H1 (cell line): ENCODE results near the gene CDC123. TPM values are rescaled to one million over a fixed set of nuclear protein-coding genes. Genes with fewer than 3 reads are reported as not detected.

ENCODE experiments used
- CTCF ChIA-PET: fragments of 300-600 bp; sonication (Branson Sonifier 250); formaldehyde crosslinking; loops from one replicate; lab custom pipeline; 2021; ENCODE audit not compliant: partially characterized antibody; lab: Charles Lee
- POLR2A ChIA-PET: fragments of 300-600 bp; sonication (Branson Sonifier 250); formaldehyde crosslinking; loops from one replicate; lab custom pipeline; 2021; ENCODE audit warnings: inconsistent platforms; ENCODE audit not compliant: partially characterized antibody; lab: Charles Lee
- DNase-seq, 2 experiments: peaks; one replicate each; pipeline versions ENCODE4 v3.0.0 to v3.0.0-alpha.2; 2010 to 2022; ENCODE audit warnings: low spot score in 2 of 2, low read depth in 1 of 2, mixed read lengths in 1 of 2
- FAIRE-seq: peaks from 2 replicates; lab custom pipeline; 2011; peaks lifted over from hg19 to GRCh38; lab: Jason Lieb, UNC
- H2AFZ ChIP-seq: 2 replicates; pipeline ENCODE4 v1.8.1; 2012; ENCODE audit warnings: low read length, inconsistent platforms
- H2AK5ac ChIP-seq: 2 replicates; pipeline ENCODE4 v1.6.1; 2013; ENCODE audit warnings: low read depth, low read length
- H2BK120ac ChIP-seq: replicated peaks from 2 replicates; pipeline ENCODE3; 2013; ENCODE audit warnings: low read depth, low read length, inconsistent platforms
- H2BK12ac ChIP-seq: 2 replicates; pipeline ENCODE4 v1.6.1; 2013; ENCODE audit warnings: low read depth, low read length
- H2BK15ac ChIP-seq: 2 replicates; pipeline ENCODE4 v1.6.1; 2013; ENCODE audit warnings: low read length
- H2BK20ac ChIP-seq: 2 replicates; pipeline ENCODE4 v1.6.1; 2013; ENCODE audit warnings: low read length
- H2BK5ac ChIP-seq: 2 replicates; pipeline ENCODE4 v1.6.1; 2013; ENCODE audit warnings: low read depth, low read length
- H3K14ac ChIP-seq: 2 replicates; pipeline ENCODE4 v1.6.1; 2013; ENCODE audit warnings: inconsistent platforms; ENCODE audit not compliant: insufficient read length
- H3K18ac ChIP-seq: 2 replicates; pipeline ENCODE4 v1.6.1; 2013; ENCODE audit warnings: low read length; ENCODE audit errors: extremely low read depth
- H3K23ac ChIP-seq: 2 replicates; pipeline ENCODE4 v1.6.1; 2013; ENCODE audit warnings: inconsistent platforms; ENCODE audit not compliant: insufficient read length
- H3K23me2 ChIP-seq: 2 replicates; pipeline ENCODE4 v1.6.1; 2013; ENCODE audit warnings: low read depth, low read length
- H3K27ac ChIP-seq: 2 replicates; pipeline ENCODE4 v1.6.1; 2011; ENCODE audit warnings: low read depth, low read length, inconsistent platforms
- H3K27me3 ChIP-seq, 4 experiments: replicated peaks in 1 of 4; 1 replicate in 1 of 4; 2 replicates in 3 of 4; pipeline versions ENCODE4 v1.6.1 to v1.8.1; 2011 to 2013; ENCODE audit warnings: low read length in 3 of 4, mild to moderate bottlenecking in 3 of 4, inconsistent platforms in 2 of 4, mixed read lengths in 2 of 4, moderate library complexity in 1 of 4; ENCODE audit not compliant: control insufficient read depth in 3 of 4, insufficient read depth in 3 of 4; ENCODE audit errors: extremely low read depth in 1 of 4
- H3K36me3 ChIP-seq, 4 experiments: 2 replicates each; pipeline versions ENCODE4 v1.6.1 to v1.8.1; 2011 to 2013; ENCODE audit warnings: mild to moderate bottlenecking in 4 of 4, low read length in 3 of 4, moderate library complexity in 2 of 4, control low read depth in 1 of 4, inconsistent platforms in 1 of 4; ENCODE audit not compliant: insufficient read depth in 4 of 4, control insufficient read depth in 2 of 4
- H3K4ac ChIP-seq: replicated peaks from 2 replicates; pipeline ENCODE3; 2013; ENCODE audit warnings: low read length, low read depth, mixed read lengths, inconsistent platforms; ENCODE audit not compliant: insufficient read length
- H3K4me1 ChIP-seq, 4 experiments: replicated peaks in 1 of 4; 1 replicate in 1 of 4; 2 replicates in 3 of 4; pipeline versions ENCODE4 v1.6.1 to v1.8.1; 2011 to 2013; ENCODE audit warnings: low read length in 3 of 4, inconsistent platforms in 2 of 4, mixed read lengths in 1 of 4; ENCODE audit not compliant: insufficient read depth in 4 of 4, control insufficient read depth in 3 of 4
- H3K4me2 ChIP-seq, 2 experiments: 2 replicates each; pipeline versions ENCODE4 v1.6.1 to v1.8.1; 2011 to 2013; ENCODE audit warnings: low read depth in 2 of 2, low read length in 2 of 2, control low read depth in 1 of 2, inconsistent platforms in 1 of 2, mild to moderate bottlenecking in 1 of 2; ENCODE audit not compliant: insufficient read depth in 1 of 2
- H3K4me3 ChIP-seq, 4 experiments: fragments of 200-600, 300-600 bp in 1 of 4; sonication (generic), shearing (Covaris generic), sonication (Bioruptor Twin) in 1 of 4; 2 replicates each; pipeline versions ENCODE4 v1.5.1 to v1.8.1; 2011 to 2016; ENCODE audit warnings: low read length in 4 of 4, low read depth in 3 of 4, control low read depth in 2 of 4, inconsistent platforms in 2 of 4, mild to moderate bottlenecking in 2 of 4, mixed read lengths in 1 of 4, moderate library complexity in 1 of 4; ENCODE audit not compliant: insufficient read depth in 2 of 4; ENCODE audit errors: extremely low read depth in 1 of 4
- H3K56ac ChIP-seq: replicated peaks from 2 replicates; pipeline ENCODE3; 2013; ENCODE audit warnings: low read depth, mild to moderate bottlenecking, mixed read lengths, low read length, inconsistent platforms; ENCODE audit not compliant: insufficient read length
- H3K79me1 ChIP-seq: 2 replicates; pipeline ENCODE4 v1.6.1; 2013; ENCODE audit warnings: low read depth, low read length, control low read depth
- H3K79me2 ChIP-seq, 2 experiments: 2 replicates each; pipeline versions ENCODE4 v1.6.1 to v1.8.1; 2012 to 2013; ENCODE audit warnings: low read length in 2 of 2, mild to moderate bottlenecking in 2 of 2, inconsistent platforms in 1 of 2; ENCODE audit not compliant: insufficient read depth in 2 of 2, control insufficient read depth in 1 of 2
- H3K9ac ChIP-seq, 4 experiments: replicated peaks in 1 of 4; 1 replicate in 1 of 4; 2 replicates in 3 of 4; pipeline versions ENCODE4 v1.6.1 to v1.8.1; 2011 to 2013; ENCODE audit warnings: low read depth in 3 of 4, low read length in 3 of 4, control low read depth in 2 of 4, mild to moderate bottlenecking in 2 of 4, moderate library complexity in 2 of 4, inconsistent platforms in 1 of 4; ENCODE audit errors: extremely low read depth in 1 of 4
- H3K9me3 ChIP-seq, 2 experiments: 2 replicates each; pipeline versions ENCODE4 v1.6.1 to v1.8.1; 2012 to 2013; ENCODE audit warnings: mild to moderate bottlenecking in 2 of 2, moderate library complexity in 2 of 2, control low read depth in 1 of 2, inconsistent platforms in 1 of 2, low read depth in 1 of 2, low read length in 1 of 2, mixed read lengths in 1 of 2; ENCODE audit not compliant: insufficient read depth in 2 of 2
- H4K20me1 ChIP-seq, 2 experiments: replicated peaks in 1 of 2; 2 replicates each; pipeline versions ENCODE3 to v1.8.1; 2011 to 2013; ENCODE audit warnings: inconsistent platforms in 2 of 2, low read length in 2 of 2, mild to moderate bottlenecking in 1 of 2; ENCODE audit not compliant: insufficient read depth in 2 of 2, control insufficient read depth in 1 of 2
- H4K5ac ChIP-seq: 2 replicates; pipeline ENCODE4 v1.6.1; 2013; ENCODE audit warnings: low read length, low read depth, mixed read lengths, inconsistent platforms; ENCODE audit not compliant: insufficient read length
- H4K8ac ChIP-seq: 2 replicates; pipeline ENCODE4 v1.8.0; 2013; ENCODE audit warnings: mild to moderate bottlenecking, moderate library complexity, low read length, inconsistent platforms; ENCODE audit not compliant: insufficient read depth; ENCODE audit errors: extremely low read depth
- H4K91ac ChIP-seq: replicated peaks from 2 replicates; pipeline ENCODE3; 2013; ENCODE audit warnings: low read length, mixed read lengths, inconsistent platforms; ENCODE audit not compliant: insufficient read length
- CREB1 ChIP-seq: IDR thresholded peaks from 2 replicates; pipeline ENCODE4 v1.6.1; 2012; ENCODE audit warnings: inconsistent platforms
- CTBP2 ChIP-seq: IDR thresholded peaks from 2 replicates; pipeline ENCODE4 v1.7.0; 2011; ENCODE audit warnings: borderline replicate concordance, mild to moderate bottlenecking, moderate library complexity, mixed read lengths, low read length; ENCODE audit not compliant: insufficient read depth, insufficient read length
- EZH2 ChIP-seq: fragments of 200-600 bp; sonication (generic); IDR thresholded peaks from 2 replicates; pipeline ENCODE4 v1.7.1; 2012; ENCODE audit warnings: low read depth, mild to moderate bottlenecking, moderate library complexity, low read length, inconsistent platforms; ENCODE audit not compliant: severe bottlenecking
- FOSL1 ChIP-seq: IDR thresholded peaks from 2 replicates; pipeline ENCODE4 v1.6.1; 2011; ENCODE audit warnings: mild to moderate bottlenecking, low read depth, low read length, moderate library complexity; ENCODE audit not compliant: insufficient read depth
- HDAC6 ChIP-seq: IDR thresholded peaks from one replicate; pipeline ENCODE4 v1.7.1; 2012; ENCODE audit warnings: low read depth, mild to moderate bottlenecking, inconsistent platforms, low read length, moderate library complexity
- KDM1A ChIP-seq: fragments of 200-600, 300-600 bp; sonication (generic); IDR thresholded peaks from 2 replicates; pipeline ENCODE4 v1.7.1; 2016; ENCODE audit warnings: mild to moderate bottlenecking, low read length, borderline replicate concordance
- POU5F1 ChIP-seq: IDR thresholded peaks from 2 replicates; pipeline ENCODE4 v1.6.1; 2011; ENCODE audit warnings: low read depth, mild to moderate bottlenecking, low read length, moderate library complexity
- RBBP5 ChIP-seq: IDR thresholded peaks from 2 replicates; pipeline ENCODE4 v1.7.1; 2012; ENCODE audit warnings: low read depth, mild to moderate bottlenecking, inconsistent platforms, low read length, moderate library complexity, borderline replicate concordance
- SP4 ChIP-seq: IDR thresholded peaks from 2 replicates; pipeline ENCODE4 v1.6.1; 2012; ENCODE audit warnings: low read length, inconsistent platforms
- TAF7 ChIP-seq: optimal IDR thresholded peaks from 2 replicates; pipeline ENCODE3; 2011; ENCODE audit warnings: low read depth, mild to moderate bottlenecking, inconsistent platforms, low read length, moderate library complexity, borderline replicate concordance
- TBP ChIP-seq: IDR thresholded peaks from 2 replicates; pipeline ENCODE4 v1.6.1; 2011; ENCODE audit warnings: low read depth, low read length, improper control_type of control experiment
- WGBS, 2 experiments: shearing (Covaris generic) in 1 of 2; methylation state at CpG; one replicate each; pipeline versions ENCODE4 v1.1.6 to v1.1.7; 2013 to 2015; ENCODE audit warnings: low lambda C conversion rate in 2 of 2, mixed read lengths in 2 of 2, inconsistent platforms in 1 of 2, low coverage in 1 of 2, missing lambda C conversion rate in 1 of 2; ENCODE audit not compliant: insufficient replicate concordance in 2 of 2, insufficient coverage in 1 of 2, insufficient read length in 1 of 2; ENCODE audit errors: extremely low coverage in 1 of 2, missing lambda C conversion rate in 1 of 2; 5-methylcytosine and 5-hydroxymethylcytosine counted together
- polyA plus RNA-seq, 7 experiments: library from polyadenylated mRNA; depleted of rRNA in 3 of 7; stranded (reverse) in 5 of 7; unstranded in 2 of 7; fragments of >200 nt in 5 of 7; fragments of 200-250 nt in 2 of 7; gene quantifications; 1 replicate in 5 of 7; 2 replicates in 1 of 7; 4 replicates in 1 of 7; pipeline versions ENCODE4 v1.2.1 to v1.2.3, GENCODE V29; 2011 to 2013; ENCODE audit warnings: missing spikeins in 2 of 7, mixed read lengths in 2 of 7
- total RNA-seq: library from RNA; stranded (reverse); fragmentation: NEBNext Ultra II Directional; extraction: Animal tissue kit (Norgen Biotek cat#: 25700); gene quantifications from 2 replicates; pipeline ENCODE4 v1.2.1, GENCODE V29; 2021
- TF ChIP-seq, protein P1 (sequence below): IDR thresholded peaks from 2 replicates; pipeline ENCODE4 v1.6.1; 2011; ENCODE audit warnings: low read length, improper control_type of control experiment

CDC123 gene
- total and polyA plus RNA-seq, 2 of the 8 experiments (the other 6 are each of a cell fraction or from before 2014, with no cell fraction given), result 115 to 202 TPM

DNA sequence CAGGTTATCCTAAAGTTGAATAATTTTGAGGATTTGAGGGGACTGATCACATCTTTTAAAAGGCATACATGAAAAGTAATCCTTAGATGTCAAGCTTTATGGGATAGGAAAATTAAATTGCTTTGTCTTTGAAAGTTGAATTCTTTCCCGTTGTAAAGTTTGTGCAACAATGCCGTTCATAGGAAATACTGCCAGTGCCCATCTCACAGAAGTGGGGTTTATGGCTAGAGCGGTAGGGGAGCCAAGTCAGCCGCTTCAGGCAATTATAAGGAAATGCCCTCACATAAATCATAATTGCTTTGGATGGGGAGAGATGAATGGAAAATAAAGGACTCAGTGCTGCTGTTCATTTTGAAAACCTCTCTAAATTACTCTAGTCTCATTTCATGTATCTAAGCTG is 18.1 kb downstream of the CDC123 start:
- no peaks in the 10 kb centered on the region for H3K27me3 ChIP-seq
- no peak overlapping the region for H2BK120ac ChIP-seq
- no peaks in the 10 kb centered on the region for H3K4me1 ChIP-seq
- H3K23ac ChIP-seq, result no peak overlapping the region
- H3K9me3 ChIP-seq, result no peaks in the 10 kb centered on the region
- H3K79me2 ChIP-seq, result peaks cover 0 to 22% of the 10 kb centered on the region in 2 experiments; a peak in 2 of 4 replicates
- H2AK5ac ChIP-seq, result no peak overlapping the region
- no peak overlapping the region for H2BK12ac ChIP-seq
- no peak overlapping the region for H3K18ac ChIP-seq
- H2BK5ac ChIP-seq, result no peak overlapping the region
- no peak overlapping the region for H2BK15ac ChIP-seq
- peaks cover 2 to 7% of the 10 kb centered on the region in 2 experiments for H4K20me1 ChIP-seq
- H3K4me2 ChIP-seq, result no peak overlapping the region
- H3K4ac ChIP-seq, result no peak overlapping the region
- FAIRE-seq (no peak), DNase-seq (no peak)
- H4K5ac ChIP-seq, result no peak overlapping the region
- H3K14ac ChIP-seq, result no peak overlapping the region
- 85% methylated on average over 4 of the region's 4 CpGs; no CpG with 5 or more reads in 1 of the 2 experiments for WGBS, 2 experiments
- POLR2A ChIA-PET, result interaction anchor here (1.8 kb wide), 1 partner anchor 11 kb away, joined by 7 read pairs; no protein-coding TSS in a partner anchor
- CTCF ChIA-PET, result interaction anchor here (0.6 to 4.9 kb wide), 29 partner anchors 11 to 757 kb away, joined by 3 to 42 read pairs (median 4); no protein-coding TSS in a partner anchor
- H3K79me1 ChIP-seq, result no peaks in the 10 kb centered on the region
- peaks cover 15 to 63% (median 44%) of the 10 kb centered on the region in 4 experiments for H3K36me3 ChIP-seq
- H2BK20ac ChIP-seq, result no peak overlapping the region
- H4K8ac ChIP-seq, result no peak overlapping the region
- H3K4me3 ChIP-seq, result no peak overlapping the region
- no peak overlapping the region for H4K91ac ChIP-seq
- no peaks in the 10 kb centered on the region for H3K23me2 ChIP-seq
- H2AFZ ChIP-seq, result no peak overlapping the region
- H3K27ac ChIP-seq, result no peak overlapping the region
- no peak overlapping the region for H3K9ac ChIP-seq
- H3K56ac ChIP-seq, result no peak overlapping the region
- TF ChIP-seq TBP (no peak), TAF7 (no peak), CREB1 (no peak), EZH2 (no peak), FOSL1 (no peak), CTBP2 (no peak), RBBP5 (no peak), KDM1A (no peak), SP4 (no peak), HDAC6 (no peak), POU5F1 (no peak)
- TF ChIP-seq, protein P1, sequence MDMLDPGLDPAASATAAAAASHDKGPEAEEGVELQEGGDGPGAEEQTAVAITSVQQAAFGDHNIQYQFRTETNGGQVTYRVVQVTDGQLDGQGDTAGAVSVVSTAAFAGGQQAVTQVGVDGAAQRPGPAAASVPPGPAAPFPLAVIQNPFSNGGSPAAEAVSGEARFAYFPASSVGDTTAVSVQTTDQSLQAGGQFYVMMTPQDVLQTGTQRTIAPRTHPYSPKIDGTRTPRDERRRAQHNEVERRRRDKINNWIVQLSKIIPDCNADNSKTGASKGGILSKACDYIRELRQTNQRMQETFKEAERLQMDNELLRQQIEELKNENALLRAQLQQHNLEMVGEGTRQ, result no peak
